HEK293 (cell line): ENCODE data around the gene NEU1.

ENCODE experiments used
- CTCF ChIP-seq: fragments of 450-650 bp; formaldehyde crosslinking; IDR thresholded peaks from 2 replicates; pipeline ENCODE4 v1.5.1; 2016; ENCODE audit warnings: missing biosample characterization, missing genetic modification characterization
- MZF1 ChIP-seq: fragments of 450-650 bp; formaldehyde crosslinking; IDR thresholded peaks from 2 replicates; pipeline ENCODE4 v1.5.1; 2017; ENCODE audit warnings: missing biosample characterization, missing genetic modification characterization, borderline replicate concordance
- SP2 ChIP-seq: fragments of 450-650 bp; formaldehyde crosslinking; IDR thresholded peaks from 2 replicates; pipeline ENCODE4 v1.5.1; 2016; ENCODE audit warnings: missing biosample characterization, missing genetic modification characterization
- ZNF175 ChIP-seq: fragments of 450-650 bp; formaldehyde crosslinking; IDR thresholded peaks from 2 replicates; pipeline ENCODE4 v1.5.1; 2016; ENCODE audit warnings: missing biosample characterization, missing genetic modification characterization
- ZNF292 ChIP-seq: fragments of 450-650 bp; formaldehyde crosslinking; IDR thresholded peaks from 2 replicates; pipeline ENCODE4 v1.5.1; 2016; ENCODE audit warnings: low read depth, missing biosample characterization, missing genetic modification characterization, borderline replicate concordance
- TF ChIP-seq, protein P1 (sequence below): fragments of 450-650 bp; formaldehyde crosslinking; IDR thresholded peaks from 2 replicates; pipeline ENCODE4 v1.5.1; 2017; ENCODE audit warnings: missing biosample characterization, missing genetic modification characterization
- TF ChIP-seq, protein P2 (sequence below): fragments of 450-650 bp; formaldehyde crosslinking; IDR thresholded peaks from 2 replicates; pipeline ENCODE4 v1.5.1; 2017; ENCODE audit warnings: missing biosample characterization, mild to moderate bottlenecking, missing genetic modification characterization, moderate library complexity

DNA sequence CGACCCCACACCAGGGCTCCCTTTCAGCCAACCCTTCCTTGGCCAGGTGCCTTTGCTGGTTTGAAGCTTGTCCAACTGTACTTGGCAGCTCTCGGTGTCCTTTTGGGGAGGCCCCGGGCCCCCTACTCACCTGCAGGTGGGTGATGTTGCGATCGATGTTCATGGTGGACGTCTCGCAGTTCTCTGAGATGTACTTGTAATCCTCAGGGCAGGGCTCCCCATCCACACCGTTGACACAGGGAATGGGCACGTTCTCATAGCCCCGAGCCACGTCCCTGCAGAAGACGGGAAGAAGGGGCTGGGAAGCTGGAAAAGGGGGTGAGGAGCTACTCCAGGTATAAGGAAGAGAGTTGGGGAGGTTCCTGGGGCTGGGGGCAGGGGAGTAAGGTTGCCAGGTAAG is 21.1 kb upstream of the NEU1 start:
- TF ChIP-seq CTCF = no peak
- TF ChIP-seq, protein P1, sequence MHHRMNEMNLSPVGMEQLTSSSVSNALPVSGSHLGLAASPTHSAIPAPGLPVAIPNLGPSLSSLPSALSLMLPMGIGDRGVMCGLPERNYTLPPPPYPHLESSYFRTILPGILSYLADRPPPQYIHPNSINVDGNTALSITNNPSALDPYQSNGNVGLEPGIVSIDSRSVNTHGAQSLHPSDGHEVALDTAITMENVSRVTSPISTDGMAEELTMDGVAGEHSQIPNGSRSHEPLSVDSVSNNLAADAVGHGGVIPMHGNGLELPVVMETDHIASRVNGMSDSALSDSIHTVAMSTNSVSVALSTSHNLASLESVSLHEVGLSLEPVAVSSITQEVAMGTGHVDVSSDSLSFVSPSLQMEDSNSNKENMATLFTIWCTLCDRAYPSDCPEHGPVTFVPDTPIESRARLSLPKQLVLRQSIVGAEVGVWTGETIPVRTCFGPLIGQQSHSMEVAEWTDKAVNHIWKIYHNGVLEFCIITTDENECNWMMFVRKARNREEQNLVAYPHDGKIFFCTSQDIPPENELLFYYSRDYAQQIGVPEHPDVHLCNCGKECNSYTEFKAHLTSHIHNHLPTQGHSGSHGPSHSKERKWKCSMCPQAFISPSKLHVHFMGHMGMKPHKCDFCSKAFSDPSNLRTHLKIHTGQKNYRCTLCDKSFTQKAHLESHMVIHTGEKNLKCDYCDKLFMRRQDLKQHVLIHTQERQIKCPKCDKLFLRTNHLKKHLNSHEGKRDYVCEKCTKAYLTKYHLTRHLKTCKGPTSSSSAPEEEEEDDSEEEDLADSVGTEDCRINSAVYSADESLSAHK (tag by site-specific recombination) = no peak
- TF ChIP-seq, protein P2, sequence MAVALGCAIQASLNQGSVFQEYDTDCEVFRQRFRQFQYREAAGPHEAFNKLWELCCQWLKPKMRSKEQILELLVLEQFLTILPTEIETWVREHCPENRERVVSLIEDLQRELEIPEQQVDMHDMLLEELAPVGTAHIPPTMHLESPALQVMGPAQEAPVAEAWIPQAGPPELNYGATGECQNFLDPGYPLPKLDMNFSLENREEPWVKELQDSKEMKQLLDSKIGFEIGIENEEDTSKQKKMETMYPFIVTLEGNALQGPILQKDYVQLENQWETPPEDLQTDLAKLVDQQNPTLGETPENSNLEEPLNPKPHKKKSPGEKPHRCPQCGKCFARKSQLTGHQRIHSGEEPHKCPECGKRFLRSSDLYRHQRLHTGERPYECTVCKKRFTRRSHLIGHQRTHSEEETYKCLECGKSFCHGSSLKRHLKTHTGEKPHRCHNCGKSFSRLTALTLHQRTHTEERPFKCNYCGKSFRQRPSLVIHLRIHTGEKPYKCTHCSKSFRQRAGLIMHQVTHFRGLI (tag by site-specific recombination) = no peak
- no peak for TF ChIP-seq MZF1
- TF ChIP-seq ZNF292 (tag by site-specific recombination) = no peak
- no peak for TF ChIP-seq ZNF175 (tag by site-specific recombination)
- no peak for TF ChIP-seq SP2
